TTC549 (cell line): ENCODE data around the gene TAAR1.
"Not testable (repeated sequence)": the region's sequence is repeated elsewhere in the genome, so short reads cannot be mapped to it uniquely, and the experiment has no call there.

Source experiments
- FAIRE-seq: peaks from 2 replicates; lab custom pipeline; 2012; peaks lifted over from hg19 to GRCh38; lab: Jason Lieb, UNC

TAAR1 gene

GRCh38 chr6:132651062-132651461, 7.9 kb downstream of the TAAR1 start:
- FAIRE-seq = no peak

DNA sequence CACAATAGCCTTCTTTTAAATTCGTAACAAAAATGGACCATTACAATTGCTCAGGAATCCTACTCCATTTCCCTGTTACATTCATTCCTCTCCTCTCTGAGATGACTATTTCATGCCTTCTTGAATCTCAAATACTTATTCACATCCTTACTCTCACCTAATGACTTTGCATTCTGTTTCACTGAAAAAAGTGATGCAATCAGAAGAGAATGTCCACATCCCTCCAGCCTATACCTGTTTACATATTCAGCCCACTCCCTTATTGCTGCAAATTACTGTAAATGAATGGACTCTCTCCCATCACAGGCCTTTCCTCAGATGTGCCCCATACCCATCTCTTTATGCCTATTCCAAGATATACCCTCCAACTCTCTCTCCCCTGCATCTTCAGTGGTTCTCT, 8.6 kb downstream of the TAAR1 start:
- FAIRE-seq = no peak

DNA sequence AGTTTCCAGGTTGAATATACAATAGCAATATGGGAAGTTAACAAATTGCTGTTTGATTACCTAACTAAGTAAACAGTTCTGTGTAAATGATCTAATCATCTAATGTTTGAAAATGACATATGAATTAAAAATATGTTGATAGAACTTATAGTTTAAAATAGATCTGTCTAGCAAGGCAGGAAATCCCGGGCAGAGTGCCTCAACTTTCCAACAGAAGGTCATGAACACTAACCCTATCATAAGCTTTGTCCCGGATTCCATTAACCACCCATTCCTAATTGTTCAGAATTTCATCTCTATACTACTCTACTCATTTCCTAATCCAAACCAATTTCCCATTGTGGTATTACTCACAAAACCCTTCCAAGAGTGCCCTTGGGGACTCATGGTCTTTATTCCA, 10.2 kb downstream of the TAAR1 start:
- no peak for FAIRE-seq

GRCh38 chr6:132648356-132648755, 10.6 kb downstream of the TAAR1 start:
- no peak for FAIRE-seq

DNA sequence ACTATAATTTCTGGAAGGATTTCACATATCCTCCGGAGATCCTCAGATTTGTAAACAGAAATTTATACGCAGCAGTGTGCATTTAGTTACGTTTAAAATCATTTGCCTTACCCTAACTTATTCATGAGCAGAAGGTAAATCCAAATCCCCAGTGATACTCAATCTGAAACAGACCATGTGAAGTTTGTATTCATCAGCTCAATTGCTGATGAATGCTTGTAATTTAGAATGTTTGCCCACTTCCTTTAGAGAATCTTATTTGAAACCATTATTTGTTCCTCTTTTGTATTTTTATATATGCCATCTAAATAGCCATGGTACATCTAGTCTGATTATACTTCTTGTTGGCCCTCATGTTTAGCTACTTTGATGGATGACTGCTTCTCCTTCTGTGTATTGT, 15.4 kb downstream of the TAAR1 start:
- FAIRE-seq = no peak

- not testable (repeated sequence) for FAIRE-seq
Measured at GRCh38 chr6:132637135-132637534, 21.8 kb downstream of the TAAR1 start.

DNA sequence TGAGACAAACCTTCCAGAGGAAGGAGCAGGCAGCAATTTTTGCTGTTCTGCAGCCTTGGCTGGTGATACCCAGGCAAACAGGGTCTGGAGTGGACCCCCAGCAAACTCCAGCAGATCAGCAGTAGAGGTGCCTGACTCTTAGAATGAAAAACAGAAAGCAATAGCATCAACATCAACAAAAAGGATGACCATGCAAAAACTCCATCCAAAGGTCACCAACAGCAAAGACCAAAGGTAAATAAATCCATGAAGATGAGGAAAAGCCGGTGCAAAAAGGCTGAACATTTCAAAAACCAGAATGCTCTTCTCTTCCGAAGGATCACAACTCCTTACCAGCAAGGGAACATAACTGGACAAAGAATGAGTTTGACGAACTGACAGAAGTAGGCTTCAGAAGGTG, 23.1 kb downstream of the TAAR1 start:
- FAIRE-seq = not testable (repeated sequence)

DNA sequence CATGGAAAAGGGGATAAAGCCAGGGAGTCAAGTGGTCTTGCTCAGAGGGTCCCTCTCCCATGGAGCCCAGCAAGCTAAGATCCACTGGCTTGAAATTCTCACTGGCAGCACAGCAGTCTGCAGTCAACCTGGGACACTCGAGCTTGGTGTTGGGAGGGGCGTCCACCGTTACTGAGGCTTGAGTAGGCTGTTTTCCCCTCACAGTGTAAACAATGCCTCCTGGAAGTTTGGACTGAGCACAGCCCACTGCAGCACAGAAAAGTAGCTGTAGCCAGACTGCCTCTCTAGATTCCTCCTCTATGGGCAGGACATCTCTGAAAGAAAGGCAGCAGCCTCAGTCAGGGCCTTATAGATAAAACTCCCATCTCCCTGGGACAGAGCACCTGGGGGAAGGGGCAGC, 23.7 kb downstream of the TAAR1 start:
- not testable (repeated sequence) for FAIRE-seq

DNA sequence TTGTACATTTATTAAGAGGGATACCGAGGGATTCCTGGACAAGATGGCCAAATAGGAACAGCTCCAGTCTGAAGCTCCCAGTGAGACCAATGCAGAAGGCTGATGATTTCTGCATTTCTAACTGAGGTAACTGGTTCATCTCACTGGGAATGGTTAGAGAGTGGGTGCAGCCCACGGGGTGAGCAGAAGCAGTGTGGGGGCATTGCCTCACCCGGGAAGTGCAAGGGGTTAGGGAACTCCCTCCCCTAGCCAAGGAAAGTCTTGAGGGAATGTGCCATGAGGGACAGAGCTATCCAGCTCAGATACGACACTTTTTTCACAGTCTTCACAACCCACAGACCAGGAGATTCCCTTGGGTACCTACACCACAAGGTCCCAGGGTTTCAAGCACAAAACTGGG, 24.2 kb downstream of the TAAR1 start:
- no peak for FAIRE-seq

- no peak for FAIRE-seq
Measured at GRCh38 chr6:132633362-132633761, 25.6 kb downstream of the TAAR1 start.

DNA sequence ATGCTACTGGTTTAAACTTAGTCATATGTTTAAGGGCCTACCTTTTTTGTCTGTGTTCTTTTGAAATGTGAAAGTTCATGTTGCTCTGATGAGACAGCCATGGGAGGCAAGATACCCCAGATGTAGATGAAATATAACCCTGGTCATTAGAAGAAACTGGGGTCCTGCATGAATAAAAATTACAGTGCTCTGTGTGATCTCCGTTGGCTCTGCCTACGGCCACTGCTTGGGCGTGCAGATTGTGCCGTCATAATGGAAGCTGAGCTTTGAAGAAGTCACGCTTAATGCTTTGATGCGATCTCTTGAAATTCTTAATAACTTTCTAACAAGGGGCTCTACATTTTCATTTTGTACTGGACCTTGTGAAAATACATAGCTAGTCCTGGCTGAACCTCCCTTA, 34.8 kb downstream of the TAAR1 start, which contains the start of gene TAAR2:
Gene TAAR2, minus strand, starts transcription at position 101 of the 400 bp plus-strand sequence. Its CDS starts 0 bp downstream, at position 101.
- no peak for FAIRE-seq

DNA sequence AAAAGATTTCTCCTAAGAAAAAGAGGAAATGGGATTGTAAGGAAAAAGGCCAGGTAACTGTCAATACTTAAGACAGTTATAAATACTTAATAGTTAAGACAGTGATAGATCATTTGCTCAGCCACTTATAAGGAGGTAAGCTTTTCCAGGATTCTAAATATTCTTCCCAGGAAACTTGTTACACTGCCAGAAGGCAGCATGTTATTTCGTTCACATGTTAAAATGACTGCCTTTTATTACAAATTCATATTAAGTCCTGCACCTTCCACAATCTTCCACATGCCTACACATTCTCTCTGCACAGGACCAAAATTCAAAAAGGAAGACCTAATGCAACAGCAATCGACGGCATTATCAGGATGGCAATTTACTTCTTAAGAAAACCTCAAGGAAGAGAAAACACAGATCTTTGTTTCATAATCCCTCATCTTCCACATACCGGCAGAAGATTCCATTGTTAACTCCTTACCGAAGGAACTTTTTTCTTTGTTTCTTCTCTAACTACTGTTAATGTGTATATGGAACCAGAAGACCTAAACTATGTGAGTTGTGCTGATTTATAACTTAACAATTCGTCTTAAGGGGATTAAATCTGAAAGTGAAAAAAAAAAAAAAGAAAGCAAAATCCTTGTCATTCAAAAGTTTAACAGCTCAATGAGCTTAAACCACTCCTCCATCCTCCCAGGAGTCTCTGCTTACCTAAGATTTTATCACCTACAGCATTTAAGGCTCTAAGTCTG, 35.7 kb downstream of the TAAR1 start:
- no peak for FAIRE-seq

DNA sequence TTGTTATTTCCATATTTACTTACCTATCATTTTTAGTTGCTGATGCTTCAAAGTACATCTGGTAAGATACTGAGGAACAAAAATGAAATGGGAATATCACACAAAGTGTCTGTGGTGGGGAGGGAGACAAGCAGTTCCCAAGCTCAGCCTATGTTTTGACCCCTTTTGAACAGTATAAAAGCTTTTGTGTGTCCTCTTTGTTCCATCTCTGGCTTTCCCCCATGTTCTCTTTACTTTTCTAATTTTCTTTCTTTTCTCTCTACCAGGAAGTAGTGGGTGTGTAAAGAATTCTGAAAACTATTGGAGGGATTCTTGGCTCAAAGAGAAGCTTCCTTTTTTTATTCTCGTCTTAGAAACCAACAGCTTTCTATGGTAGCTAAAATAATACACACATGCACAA, 42.3 kb downstream of the TAAR1 start:
- FAIRE-seq = no peak

DNA sequence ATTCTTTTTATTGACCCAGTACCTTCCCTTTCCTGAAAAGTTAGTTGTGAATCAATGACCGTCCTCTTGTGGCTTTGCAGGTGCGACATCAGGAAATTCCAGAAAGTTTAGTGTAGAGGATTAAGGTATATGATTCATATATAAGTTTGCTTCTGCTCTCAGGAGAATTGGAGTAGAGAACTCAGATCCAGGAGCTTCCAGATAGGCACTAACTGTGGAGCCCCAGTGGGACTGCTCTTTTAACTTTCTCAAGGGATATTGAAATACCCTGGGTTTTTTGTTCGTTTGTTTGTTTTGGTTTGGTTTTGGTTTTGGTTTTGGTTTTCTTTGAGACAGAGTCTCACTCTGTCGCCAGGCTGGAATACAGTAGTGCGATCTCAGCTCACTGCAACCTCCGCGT, 44.4 kb downstream of the TAAR1 start:
- FAIRE-seq = no peak

- FAIRE-seq = no peak
Measured at GRCh38 chr6:132612449-132613108, 46.4 kb downstream of the TAAR1 start.

GRCh38 chr6:132611616-132612015, 47.4 kb downstream of the TAAR1 start:
- no peak for FAIRE-seq

DNA sequence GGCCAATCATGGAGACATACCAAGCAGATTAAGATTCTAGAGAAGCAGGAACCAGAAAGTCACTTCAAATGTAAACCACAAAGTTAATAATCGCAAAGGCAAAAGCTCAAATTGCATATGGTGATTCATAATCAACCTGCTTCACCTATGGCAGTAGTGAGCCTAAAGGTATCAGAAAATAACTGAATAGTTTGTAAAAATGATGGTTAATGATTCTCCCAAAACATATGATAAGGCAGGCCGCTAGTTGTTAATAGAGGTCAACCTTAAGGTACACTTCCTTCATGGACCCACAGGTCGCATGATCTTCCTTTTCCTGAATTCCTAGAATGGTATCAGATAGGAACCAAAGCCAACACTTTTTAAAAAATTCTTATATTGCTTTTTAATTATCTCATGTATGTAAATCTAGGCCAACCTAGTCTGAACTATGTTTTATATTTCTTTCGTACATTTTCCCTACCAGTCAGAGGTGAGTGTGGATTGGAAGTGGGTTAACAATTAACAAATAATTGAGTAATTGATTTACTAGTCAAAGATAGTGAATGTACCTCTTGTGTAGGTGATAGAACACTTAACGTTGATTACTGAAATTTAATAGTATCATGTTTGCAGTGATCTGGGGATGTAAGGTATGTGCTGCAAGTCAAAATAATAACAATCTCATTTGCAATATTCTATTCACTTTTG, 51.3 kb downstream of the TAAR1 start:
- FAIRE-seq = no peak

DNA sequence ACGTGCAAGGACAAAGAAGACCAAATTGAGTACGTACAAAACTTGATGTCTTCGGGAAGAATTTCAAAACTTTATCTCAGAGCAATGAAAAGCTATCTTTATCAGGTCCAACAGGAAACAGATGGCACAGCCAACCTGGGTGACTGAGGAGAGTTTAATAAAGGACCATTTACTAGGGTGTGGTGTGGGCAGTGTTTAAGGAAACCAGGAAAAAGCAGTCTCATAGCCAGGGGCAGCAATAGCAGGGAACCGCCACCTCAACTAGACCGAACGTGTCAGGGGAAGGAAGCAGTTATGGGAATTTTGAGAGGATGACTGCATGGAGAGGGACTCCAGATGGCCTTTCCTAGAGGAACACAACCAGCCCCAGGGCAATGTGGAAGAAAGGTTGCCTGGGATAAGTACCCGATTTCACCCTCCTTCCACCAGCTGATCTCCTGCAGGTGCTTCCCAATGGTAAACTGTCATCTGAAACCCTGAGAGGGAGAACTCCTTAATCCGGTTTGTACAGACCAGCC, 54.3 kb downstream of the TAAR1 start:
- FAIRE-seq = no peak

- not testable (repeated sequence) for FAIRE-seq
Measured at GRCh38 chr6:132600900-132601299, 58.1 kb downstream of the TAAR1 start.

- FAIRE-seq = no peak
Measured at GRCh38 chr6:132598473-132598872, 60.5 kb downstream of the TAAR1 start.

DNA sequence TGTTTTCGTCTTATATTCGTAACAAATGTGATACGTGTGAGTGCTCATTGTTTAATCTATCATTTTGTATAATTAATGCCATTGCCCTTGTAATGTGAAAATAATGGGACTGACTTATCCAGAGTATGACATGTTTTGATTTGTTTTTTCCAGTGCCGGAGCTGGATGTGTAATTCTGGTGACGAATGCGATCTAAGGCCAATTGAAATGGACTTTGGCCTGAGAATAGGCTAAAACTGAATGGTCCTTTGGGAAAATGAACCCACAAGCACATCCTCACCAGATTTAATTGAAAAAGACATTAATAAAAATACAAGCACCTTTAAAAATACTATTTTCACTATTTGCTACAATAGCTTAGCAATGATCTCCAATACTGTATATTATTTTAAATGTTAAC, 62.8 kb downstream of the TAAR1 start:
- FAIRE-seq = no peak
